ENCODE measurements around the gene PLCXD1. TPM values are rescaled to one million over a fixed set of nuclear protein-coding genes. Genes with fewer than 3 reads are reported as not detected.

PLCXD1 gene
- total and polyA plus RNA-seq, 12 donors = 1.2 to 14.5 (median 6.5) TPM

DNA sequence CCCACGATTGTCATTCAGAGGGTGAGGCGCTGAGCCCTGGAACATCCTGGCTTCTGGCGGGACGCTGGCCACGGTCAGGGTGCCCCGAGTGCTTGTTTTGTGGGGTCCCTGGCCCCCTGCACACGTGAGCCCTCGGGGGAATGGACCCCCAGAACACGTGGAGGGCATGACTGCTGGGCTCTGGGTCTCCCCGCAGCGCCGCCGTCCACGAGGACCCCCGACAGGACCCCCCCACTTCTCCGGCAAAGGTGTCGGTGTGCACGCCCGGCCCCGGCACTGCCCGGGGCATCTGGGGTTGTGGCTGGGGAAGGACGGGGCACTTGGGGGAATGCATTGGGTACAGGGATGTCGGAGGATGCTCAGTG lies 51.3 kb downstream of the PLCXD1 start:
- DNase-seq = no peak
- Histone ChIP-seq H3K9me3 (replicated peaks in 1 of 3) (no peaks in the 10 kb centered on the region), H3K4me3 (no peak overlapping the region), H3K36me3 (replicated peaks in 1 of 2) (no peaks in the 10 kb centered on the region), H3K4me1 (replicated peaks in 1 of 2) (peaks cover 0 to 8% of the 10 kb centered on the region in 2 donors), H3K27me3 (peaks cover 4% of the 10 kb centered on the region), H3K27ac (no peak overlapping the region)
- WGBS, 4 donors = 90 to 96% (median 94%) methylated on average over 6 to 23 of the region's 23 CpGs; no CpG with 5 or more reads in 1 of the 4 donors
- TF ChIP-seq, protein P1, sequence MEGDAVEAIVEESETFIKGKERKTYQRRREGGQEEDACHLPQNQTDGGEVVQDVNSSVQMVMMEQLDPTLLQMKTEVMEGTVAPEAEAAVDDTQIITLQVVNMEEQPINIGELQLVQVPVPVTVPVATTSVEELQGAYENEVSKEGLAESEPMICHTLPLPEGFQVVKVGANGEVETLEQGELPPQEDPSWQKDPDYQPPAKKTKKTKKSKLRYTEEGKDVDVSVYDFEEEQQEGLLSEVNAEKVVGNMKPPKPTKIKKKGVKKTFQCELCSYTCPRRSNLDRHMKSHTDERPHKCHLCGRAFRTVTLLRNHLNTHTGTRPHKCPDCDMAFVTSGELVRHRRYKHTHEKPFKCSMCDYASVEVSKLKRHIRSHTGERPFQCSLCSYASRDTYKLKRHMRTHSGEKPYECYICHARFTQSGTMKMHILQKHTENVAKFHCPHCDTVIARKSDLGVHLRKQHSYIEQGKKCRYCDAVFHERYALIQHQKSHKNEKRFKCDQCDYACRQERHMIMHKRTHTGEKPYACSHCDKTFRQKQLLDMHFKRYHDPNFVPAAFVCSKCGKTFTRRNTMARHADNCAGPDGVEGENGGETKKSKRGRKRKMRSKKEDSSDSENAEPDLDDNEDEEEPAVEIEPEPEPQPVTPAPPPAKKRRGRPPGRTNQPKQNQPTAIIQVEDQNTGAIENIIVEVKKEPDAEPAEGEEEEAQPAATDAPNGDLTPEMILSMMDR (IDR thresholded peaks at IDR 0.05) = no peak
- no peak for TF ChIP-seq POLR2A (IDR thresholded peaks at IDR 0.05)
- intact Hi-C loops (cut with DNase I) = no loop called here

DNA sequence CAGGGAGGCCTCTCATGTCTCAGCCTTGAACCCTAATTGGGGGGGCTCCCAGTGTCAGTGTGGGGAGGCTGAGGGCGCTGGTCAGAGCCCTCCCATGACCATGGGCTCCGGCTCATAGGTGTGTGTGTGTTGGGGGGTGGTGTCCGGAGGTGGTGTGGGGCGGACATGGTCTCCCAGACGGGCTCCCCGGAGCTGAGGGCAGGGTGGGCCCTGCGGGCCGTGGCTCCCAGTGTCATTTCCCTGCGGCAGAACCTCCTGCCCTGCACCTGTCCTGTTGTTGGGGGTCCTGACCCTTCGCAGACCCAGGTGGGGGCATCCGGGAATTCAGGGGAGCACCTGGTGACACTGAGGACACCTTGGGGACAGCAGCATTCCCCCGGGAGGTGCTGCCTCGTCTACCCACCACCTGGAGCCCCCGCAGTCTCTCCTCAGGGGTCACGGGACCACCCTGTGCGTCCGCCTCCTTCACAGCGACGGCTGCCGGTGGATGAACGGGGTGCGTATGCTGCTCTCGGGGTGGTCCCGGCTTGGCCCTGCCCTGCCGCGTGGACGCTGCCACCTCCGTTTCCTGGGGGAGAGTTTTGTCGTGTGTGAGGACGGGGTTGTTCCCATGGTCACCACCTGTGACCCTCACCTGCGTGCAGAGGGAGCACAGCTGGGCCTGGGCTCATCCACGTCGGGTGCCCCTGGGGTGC lies 51.9 kb downstream of the PLCXD1 start:
- 93 to 95% (median 94%) methylated on average over 7 to 33 of the region's 33 CpGs; no CpG with 5 or more reads in 1 of the 4 donors for WGBS, 4 donors
- no peaks in the 10 kb centered on the region for H3K36me3 ChIP-seq (replicated peaks in 1 of 2)
- H3K4me1 ChIP-seq (replicated peaks in 1 of 2) = peaks cover 0 to 8% of the 10 kb centered on the region in 2 donors
- DNase-seq = peak in 1 of 7 donors; percentile 2
- no peaks in the 10 kb centered on the region for H3K9me3 ChIP-seq (replicated peaks in 1 of 3)
- TF ChIP-seq POLR2A (IDR thresholded peaks at IDR 0.05) = no peak
- TF ChIP-seq, protein P1 (IDR thresholded peaks at IDR 0.05) = no peak
- peaks cover 4% of the 10 kb centered on the region for H3K27me3 ChIP-seq
- intact Hi-C loops (cut with DNase I) = no loop called here
- H3K27ac ChIP-seq = no peak overlapping the region
- H3K4me3 ChIP-seq = no peak overlapping the region

DNA sequence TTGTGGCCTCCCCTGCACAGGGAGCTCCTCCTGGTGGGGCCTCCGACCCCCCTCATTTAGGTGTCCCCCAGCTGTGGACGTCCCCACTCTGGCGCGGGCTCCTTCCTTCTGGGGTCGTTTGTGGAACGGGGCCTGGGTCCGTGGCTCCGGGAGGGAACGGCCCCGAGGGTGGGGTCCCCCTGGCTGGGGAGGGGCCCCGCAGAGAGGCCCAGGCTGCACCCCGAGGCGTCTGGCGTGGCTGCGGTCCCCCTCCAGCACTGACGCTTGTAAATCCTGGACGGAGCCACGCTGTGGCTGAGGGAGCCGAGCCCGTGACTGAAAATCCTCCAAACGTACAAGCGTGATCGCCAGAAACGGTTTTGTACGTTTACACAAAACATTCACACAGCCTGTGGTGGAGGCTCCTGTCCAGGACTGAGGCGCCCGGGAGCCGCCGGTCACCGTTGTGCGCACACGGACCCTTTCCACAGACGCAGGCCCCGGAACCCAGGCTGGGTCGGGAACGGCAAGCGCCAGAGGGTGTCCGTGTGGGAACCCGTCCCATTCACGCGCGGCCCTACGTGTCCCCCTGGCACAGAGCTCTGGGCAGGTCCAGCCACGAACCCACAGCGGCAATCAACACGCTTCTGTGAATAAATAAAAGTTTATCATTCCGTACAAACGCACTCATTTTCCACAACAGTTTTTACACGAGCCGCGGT lies 52.6 kb downstream of the PLCXD1 start:
- Histone ChIP-seq H3K9me3 (replicated peaks in 1 of 3) (no peaks in the 10 kb centered on the region), H3K27me3 (peaks cover 4% of the 10 kb centered on the region), H3K36me3 (replicated peaks in 1 of 2) (no peaks in the 10 kb centered on the region), H3K27ac (no peak overlapping the region), H3K4me1 (replicated peaks in 1 of 2) (peaks cover 0 to 8% of the 10 kb centered on the region in 2 donors), H3K4me3 (no peak overlapping the region)
- no peak for DNase-seq
- TF ChIP-seq, protein P1 (IDR thresholded peaks at IDR 0.05) = no peak
- no peak for TF ChIP-seq POLR2A (IDR thresholded peaks at IDR 0.05)
- intact Hi-C loops (cut with DNase I) = no loop called here
- 92 to 96% (median 93%) methylated on average over 16 to 51 of the region's 51 CpGs for WGBS, 4 donors

DNA sequence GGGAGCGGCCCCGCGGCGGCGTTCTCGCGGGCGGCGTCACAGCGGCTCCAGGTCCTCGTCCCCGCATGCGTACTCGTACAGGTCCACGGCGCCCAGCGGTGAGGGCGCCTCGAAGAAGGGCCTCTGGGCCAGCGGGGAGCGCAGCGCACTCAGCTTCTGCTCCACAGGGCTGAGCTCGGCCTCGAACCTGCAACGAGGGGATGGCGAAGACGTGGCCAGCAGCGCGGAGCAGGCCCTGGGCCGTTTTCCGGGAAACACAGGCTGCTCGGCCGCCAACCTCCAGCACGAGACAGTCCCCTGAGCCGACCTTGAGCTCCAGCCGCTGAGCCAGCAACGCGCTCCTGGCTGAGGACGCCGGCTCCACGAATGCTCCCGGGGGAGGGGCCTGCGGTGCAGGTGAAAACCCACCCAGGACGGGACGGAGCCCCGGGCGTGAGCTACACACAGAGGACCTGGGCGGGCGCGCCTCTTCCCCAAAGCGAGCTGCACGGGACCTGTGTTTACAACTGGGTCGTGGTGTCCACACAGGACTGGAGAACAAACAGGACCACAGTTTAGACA lies 53.2 kb downstream of the PLCXD1 start:
- H3K9me3 ChIP-seq (replicated peaks in 1 of 3) = no peaks in the 10 kb centered on the region
- WGBS, 4 donors = 74 to 84% (median 80%) methylated on average over 44 to 53 of the region's 53 CpGs
- DNase-seq = no peak
- H3K4me3 ChIP-seq = no peak overlapping the region
- H3K27me3 ChIP-seq = peaks cover 4% of the 10 kb centered on the region
- TF ChIP-seq, protein P1 (IDR thresholded peaks at IDR 0.05) = no peak
- TF ChIP-seq POLR2A (IDR thresholded peaks at IDR 0.05) = no peak
- peaks cover 0 to 8% of the 10 kb centered on the region in 2 donors for H3K4me1 ChIP-seq (replicated peaks in 1 of 2)
- intact Hi-C loops (cut with DNase I) = no loop called here
- no peaks in the 10 kb centered on the region for H3K36me3 ChIP-seq (replicated peaks in 1 of 2)
- H3K27ac ChIP-seq = no peak overlapping the region
